ENCODE results near the gene CTIF. TPM values are rescaled to one million over a fixed set of nuclear protein-coding genes. Genes with fewer than 3 reads are reported as not detected.
"Not testable (repeated sequence)": the region's sequence is repeated elsewhere in the genome, so short reads cannot be mapped to it uniquely, and the experiment has no call there.

The CTIF gene
- 14.0 TPM for total RNA-seq

- peak; percentile 86 for ATAC-seq
Observed at GRCh38 chr18:48538531-48539405, at the start of gene CTIF. Gene CTIF (plus strand): TSS chr18:48539031. CDS start chr18:48619566, 80,535 bp downstream.

GRCh38 chr18:48490641-48491293, 48.1 kb upstream of the CTIF start:
- no peak for ATAC-seq

- peak; percentile 85 for ATAC-seq
Observed at GRCh38 chr18:48492880-48493279, 46.0 kb upstream of the CTIF start.

- ATAC-seq = peak; percentile 21
Observed at GRCh38 chr18:48493434-48494230, 45.2 kb upstream of the CTIF start.

- no peak for ATAC-seq
Observed at GRCh38 chr18:48497863-48498262, 41.0 kb upstream of the CTIF start.

- ATAC-seq = no peak
Observed at GRCh38 chr18:48500517-48500916, 38.3 kb upstream of the CTIF start.

GRCh38 chr18:48502906-48503305, 35.9 kb upstream of the CTIF start:
- ATAC-seq = no peak

GRCh38 chr18:48504819-48505218, 34.0 kb upstream of the CTIF start:
- ATAC-seq = no peak

- ATAC-seq = not testable (repeated sequence)
Observed at GRCh38 chr18:48506983-48507568, 31.8 kb upstream of the CTIF start.

- ATAC-seq = not testable (repeated sequence)
Observed at GRCh38 chr18:48512498-48512897, 26.3 kb upstream of the CTIF start.

GRCh38 chr18:48514786-48515185, 24.0 kb upstream of the CTIF start:
- ATAC-seq = no peak

GRCh38 chr18:48517048-48517447, 21.8 kb upstream of the CTIF start:
- ATAC-seq = no peak

- no peak for ATAC-seq
Observed at GRCh38 chr18:48519431-48520100, 19.3 kb upstream of the CTIF start.

GRCh38 chr18:48521723-48522122, 17.1 kb upstream of the CTIF start:
- ATAC-seq = no peak

- ATAC-seq = no peak
Observed at GRCh38 chr18:48525671-48526070, 13.2 kb upstream of the CTIF start.

GRCh38 chr18:48527461-48527860, 11.4 kb upstream of the CTIF start:
- ATAC-seq = no peak

GRCh38 chr18:48528861-48529260, 10.0 kb upstream of the CTIF start:
- ATAC-seq = no peak

GRCh38 chr18:48529796-48530195, 9.0 kb upstream of the CTIF start:
- ATAC-seq = peak; percentile 57

GRCh38 chr18:48530399-48531081, 8.3 kb upstream of the CTIF start:
- ATAC-seq = peak; percentile 66

GRCh38 chr18:48531082-48531403, 7.8 kb upstream of the CTIF start:
- no peak for ATAC-seq

GRCh38 chr18:48531908-48532307, 6.9 kb upstream of the CTIF start:
- ATAC-seq = no peak
